OCI-LY3 (cell line): ENCODE measurements around the gene VTI1A.

Experiments used
- EZH2phosphoT487 ChIP-seq: fragments of 200-600 bp; shearing (Covaris generic); IDR thresholded peaks from 2 replicates; pipeline ENCODE4 v1.6.1; 2018; ENCODE audit warnings: antibody characterized with exemption, mixed run types, low read depth
- TF ChIP-seq, protein P1 (sequence below): fragments of 200-600, 300-600 bp; sonication (generic); IDR thresholded peaks from 2 replicates; pipeline ENCODE4 v1.5.1; 2014; ENCODE audit warnings: antibody characterized with exemption, low read length, low read depth

DNA sequence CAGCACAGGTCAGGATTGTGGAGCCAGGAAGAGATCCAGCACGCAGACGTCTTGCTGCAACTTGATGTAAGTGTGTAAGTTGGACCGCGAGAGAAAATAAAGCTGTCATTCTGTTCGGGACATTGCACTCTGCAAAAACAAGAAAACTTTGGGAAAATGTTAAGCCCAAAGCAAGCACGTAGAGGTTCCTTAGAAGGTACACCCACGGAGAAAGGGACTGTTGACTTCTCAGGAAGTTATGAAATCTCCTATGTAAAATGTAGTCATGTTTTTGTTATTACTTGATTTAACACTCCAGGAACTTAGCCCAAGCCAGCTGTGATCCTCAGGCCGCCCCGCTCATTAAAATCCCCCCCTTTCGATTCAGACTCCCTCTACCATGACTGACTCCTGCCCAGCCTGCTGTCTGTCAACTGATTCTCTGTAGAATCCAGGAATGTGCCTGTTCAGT lies 307.0 kb downstream of the VTI1A start:
- TF ChIP-seq, protein P1, sequence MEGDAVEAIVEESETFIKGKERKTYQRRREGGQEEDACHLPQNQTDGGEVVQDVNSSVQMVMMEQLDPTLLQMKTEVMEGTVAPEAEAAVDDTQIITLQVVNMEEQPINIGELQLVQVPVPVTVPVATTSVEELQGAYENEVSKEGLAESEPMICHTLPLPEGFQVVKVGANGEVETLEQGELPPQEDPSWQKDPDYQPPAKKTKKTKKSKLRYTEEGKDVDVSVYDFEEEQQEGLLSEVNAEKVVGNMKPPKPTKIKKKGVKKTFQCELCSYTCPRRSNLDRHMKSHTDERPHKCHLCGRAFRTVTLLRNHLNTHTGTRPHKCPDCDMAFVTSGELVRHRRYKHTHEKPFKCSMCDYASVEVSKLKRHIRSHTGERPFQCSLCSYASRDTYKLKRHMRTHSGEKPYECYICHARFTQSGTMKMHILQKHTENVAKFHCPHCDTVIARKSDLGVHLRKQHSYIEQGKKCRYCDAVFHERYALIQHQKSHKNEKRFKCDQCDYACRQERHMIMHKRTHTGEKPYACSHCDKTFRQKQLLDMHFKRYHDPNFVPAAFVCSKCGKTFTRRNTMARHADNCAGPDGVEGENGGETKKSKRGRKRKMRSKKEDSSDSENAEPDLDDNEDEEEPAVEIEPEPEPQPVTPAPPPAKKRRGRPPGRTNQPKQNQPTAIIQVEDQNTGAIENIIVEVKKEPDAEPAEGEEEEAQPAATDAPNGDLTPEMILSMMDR = no peak
- TF ChIP-seq EZH2phosphoT487 = no peak
